K562 (cell line): ENCODE data around the gene DGUOK. TPM values are rescaled to one million over a fixed set of nuclear protein-coding genes. Genes with fewer than 3 reads are reported as not detected.

Experiments used
- DMBX1 ChIP-seq: fragments of 250-450 bp; sonication (Bioruptor Pico); IDR thresholded peaks from 2 replicates; pipeline ENCODE4 v1.8.0; 2022; ENCODE audit warnings: inconsistent platforms, mild to moderate bottlenecking, moderate library complexity, borderline replicate concordance
- FIP1L1 ChIP-seq: fragments of 200-400 bp; formaldehyde crosslinking; IDR thresholded peaks from 2 replicates; pipeline ENCODE4 v1.6.1; 2018; ENCODE audit warnings: mild to moderate bottlenecking, low read depth, low read length; ENCODE audit not compliant: poor library complexity, severe bottlenecking
- FOXK2 ChIP-seq, 2 experiments: fragments of 450-650 bp; IDR thresholded peaks in 1 of 2; conservative IDR thresholded peaks in 1 of 2; 2 replicates each; pipeline ENCODE4 v1.6.1; 2016; ENCODE audit warnings: low read depth in 2 of 2, mild to moderate bottlenecking in 1 of 2
- KAT7 ChIP-seq: sonication (generic); formaldehyde crosslinking; IDR thresholded peaks from 2 replicates; pipeline ENCODE4 v1.8.0; 2022; ENCODE audit warnings: missing genetic modification reagents, mild to moderate bottlenecking, borderline replicate concordance
- MCM3 ChIP-seq: fragments of 450-650 bp; IDR thresholded peaks from 2 replicates; pipeline ENCODE4 v1.6.1; 2016
- MLX ChIP-seq, 2 experiments: fragments of 450-650 bp in 1 of 2; sonication (generic) in 1 of 2; formaldehyde crosslinking; conservative IDR thresholded peaks; 2 replicates each; pipeline versions ENCODE4 v1.4.0 to v1.8.1; 2020 to 2022; ENCODE audit warnings: mild to moderate bottlenecking in 1 of 2, missing genetic modification reagents in 1 of 2
- RB1 ChIP-seq: fragments of 450-650 bp; IDR thresholded peaks from 2 replicates; pipeline ENCODE4 v1.6.1; 2017; ENCODE audit warnings: low read depth, mild to moderate bottlenecking
- RFX1 ChIP-seq: fragments of 450-650 bp; IDR thresholded peaks from 2 replicates; pipeline ENCODE4 v1.6.1; 2016; ENCODE audit warnings: mild to moderate bottlenecking, moderate library complexity
- RUNX1 ChIP-seq: sonication (generic); IDR thresholded peaks from 2 replicates; pipeline ENCODE4 v1.6.1; 2016; ENCODE audit warnings: antibody characterized with exemption, low read depth
- SMARCA4 ChIP-seq: fragments of 450-650 bp; IDR thresholded peaks from 2 replicates; pipeline ENCODE4 v1.6.1; 2016
- polyA plus RNA-seq, 8 experiments: library from polyadenylated mRNA; depleted of rRNA in 4 of 8; stranded (reverse) in 5 of 8; unstranded in 3 of 8; fragments of >200 nt; fragmentation: Nextera tagmentation in 2 of 8; fragmentation: Illumina TruSeq in 1 of 8; extraction: Ambion mirVana in 2 of 8; extraction: Trizol in 1 of 8; gene quantifications; 2 replicates each; pipeline versions ENCODE4 v1.2.1 to v1.2.3, GENCODE V29; 2011 to 2014; ENCODE audit warnings: inconsistent platforms in 1 of 8, missing spikeins in 1 of 8
- total RNA-seq, 7 experiments: library from RNA; depleted of rRNA in 6 of 7; stranded (reverse); fragments of >200 nt in 6 of 7; fragmentation: Illumina TruSeq in 2 of 7; extraction: Trizol in 2 of 7; gene quantifications; 2 replicates each; pipeline versions ENCODE4 v1.2.1 to v1.2.3, GENCODE V29; 2011 to 2021; ENCODE audit warnings: low replicate concordance in 1 of 7
- TF ChIP-seq, protein P1 (sequence below): fragments of 450-650 bp; IDR thresholded peaks from 2 replicates; pipeline ENCODE4 v1.6.1; 2016; ENCODE audit warnings: antibody characterized with exemption
- TF ChIP-seq, protein P2 (sequence below): sonication (generic); formaldehyde crosslinking; IDR thresholded peaks from 2 replicates; pipeline ENCODE4 v1.8.0; 2022; ENCODE audit warnings: missing genetic modification reagents, mild to moderate bottlenecking, borderline replicate concordance
- TF ChIP-seq, protein P3 (sequence below): sonication (generic); formaldehyde crosslinking; IDR thresholded peaks from 2 replicates; pipeline ENCODE4 v1.8.0; 2023; ENCODE audit warnings: mild to moderate bottlenecking, missing genetic modification reagents
- TF ChIP-seq, protein P4 (sequence below), 2 experiments: fragments of 450-650 bp; IDR thresholded peaks; 2 replicates each; pipeline ENCODE4 v1.6.1; 2016
- TF ChIP-seq, protein P5 (sequence below): sonication (generic); formaldehyde crosslinking; IDR thresholded peaks from 2 replicates; pipeline ENCODE4 v1.9.0; 2022; ENCODE audit warnings: mild to moderate bottlenecking, missing genetic modification reagents
- TF ChIP-seq, protein P6 (sequence below): sonication (generic); formaldehyde crosslinking; IDR thresholded peaks from 2 replicates; pipeline ENCODE4 v1.8.0; 2022; ENCODE audit warnings: missing genetic modification reagents, mild to moderate bottlenecking, borderline replicate concordance

The DGUOK gene
- total and polyA plus RNA-seq, 9 of the 15 experiments (the other 6 are each of a cell fraction or from before 2014, with no cell fraction given): 67.0 to 288 (median 126) TPM

- TF ChIP-seq, protein P1, sequence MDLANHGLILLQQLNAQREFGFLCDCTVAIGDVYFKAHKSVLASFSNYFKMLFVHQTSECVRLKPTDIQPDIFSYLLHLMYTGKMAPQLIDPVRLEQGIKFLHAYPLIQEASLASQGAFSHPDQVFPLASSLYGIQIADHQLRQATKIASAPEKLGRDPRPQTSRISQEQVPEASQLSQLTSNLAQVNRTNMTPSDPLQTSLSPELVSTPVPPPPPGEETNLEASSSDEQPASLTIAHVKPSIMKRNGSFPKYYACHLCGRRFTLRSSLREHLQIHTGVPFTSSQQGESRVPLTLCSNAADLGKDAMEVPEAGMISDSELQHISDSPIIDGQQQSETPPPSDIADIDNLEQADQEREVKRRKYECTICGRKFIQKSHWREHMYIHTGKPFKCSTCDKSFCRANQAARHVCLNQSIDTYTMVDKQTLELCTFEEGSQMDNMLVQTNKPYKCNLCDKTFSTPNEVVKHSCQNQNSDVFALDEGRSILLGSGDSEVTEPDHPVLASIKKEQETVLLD: no peak
- TF ChIP-seq, protein P2, sequence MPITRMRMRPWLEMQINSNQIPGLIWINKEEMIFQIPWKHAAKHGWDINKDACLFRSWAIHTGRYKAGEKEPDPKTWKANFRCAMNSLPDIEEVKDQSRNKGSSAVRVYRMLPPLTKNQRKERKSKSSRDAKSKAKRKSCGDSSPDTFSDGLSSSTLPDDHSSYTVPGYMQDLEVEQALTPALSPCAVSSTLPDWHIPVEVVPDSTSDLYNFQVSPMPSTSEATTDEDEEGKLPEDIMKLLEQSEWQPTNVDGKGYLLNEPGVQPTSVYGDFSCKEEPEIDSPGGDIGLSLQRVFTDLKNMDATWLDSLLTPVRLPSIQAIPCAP: no peak
- TF ChIP-seq, protein P3, sequence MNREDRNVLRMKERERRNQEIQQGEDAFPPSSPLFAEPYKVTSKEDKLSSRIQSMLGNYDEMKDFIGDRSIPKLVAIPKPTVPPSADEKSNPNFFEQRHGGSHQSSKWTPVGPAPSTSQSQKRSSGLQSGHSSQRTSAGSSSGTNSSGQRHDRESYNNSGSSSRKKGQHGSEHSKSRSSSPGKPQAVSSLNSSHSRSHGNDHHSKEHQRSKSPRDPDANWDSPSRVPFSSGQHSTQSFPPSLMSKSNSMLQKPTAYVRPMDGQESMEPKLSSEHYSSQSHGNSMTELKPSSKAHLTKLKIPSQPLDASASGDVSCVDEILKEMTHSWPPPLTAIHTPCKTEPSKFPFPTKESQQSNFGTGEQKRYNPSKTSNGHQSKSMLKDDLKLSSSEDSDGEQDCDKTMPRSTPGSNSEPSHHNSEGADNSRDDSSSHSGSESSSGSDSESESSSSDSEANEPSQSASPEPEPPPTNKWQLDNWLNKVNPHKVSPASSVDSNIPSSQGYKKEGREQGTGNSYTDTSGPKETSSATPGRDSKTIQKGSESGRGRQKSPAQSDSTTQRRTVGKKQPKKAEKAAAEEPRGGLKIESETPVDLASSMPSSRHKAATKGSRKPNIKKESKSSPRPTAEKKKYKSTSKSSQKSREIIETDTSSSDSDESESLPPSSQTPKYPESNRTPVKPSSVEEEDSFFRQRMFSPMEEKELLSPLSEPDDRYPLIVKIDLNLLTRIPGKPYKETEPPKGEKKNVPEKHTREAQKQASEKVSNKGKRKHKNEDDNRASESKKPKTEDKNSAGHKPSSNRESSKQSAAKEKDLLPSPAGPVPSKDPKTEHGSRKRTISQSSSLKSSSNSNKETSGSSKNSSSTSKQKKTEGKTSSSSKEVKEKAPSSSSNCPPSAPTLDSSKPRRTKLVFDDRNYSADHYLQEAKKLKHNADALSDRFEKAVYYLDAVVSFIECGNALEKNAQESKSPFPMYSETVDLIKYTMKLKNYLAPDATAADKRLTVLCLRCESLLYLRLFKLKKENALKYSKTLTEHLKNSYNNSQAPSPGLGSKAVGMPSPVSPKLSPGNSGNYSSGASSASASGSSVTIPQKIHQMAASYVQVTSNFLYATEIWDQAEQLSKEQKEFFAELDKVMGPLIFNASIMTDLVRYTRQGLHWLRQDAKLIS (CRISPR knock-in tag): no peak
- TF ChIP-seq, protein P4, sequence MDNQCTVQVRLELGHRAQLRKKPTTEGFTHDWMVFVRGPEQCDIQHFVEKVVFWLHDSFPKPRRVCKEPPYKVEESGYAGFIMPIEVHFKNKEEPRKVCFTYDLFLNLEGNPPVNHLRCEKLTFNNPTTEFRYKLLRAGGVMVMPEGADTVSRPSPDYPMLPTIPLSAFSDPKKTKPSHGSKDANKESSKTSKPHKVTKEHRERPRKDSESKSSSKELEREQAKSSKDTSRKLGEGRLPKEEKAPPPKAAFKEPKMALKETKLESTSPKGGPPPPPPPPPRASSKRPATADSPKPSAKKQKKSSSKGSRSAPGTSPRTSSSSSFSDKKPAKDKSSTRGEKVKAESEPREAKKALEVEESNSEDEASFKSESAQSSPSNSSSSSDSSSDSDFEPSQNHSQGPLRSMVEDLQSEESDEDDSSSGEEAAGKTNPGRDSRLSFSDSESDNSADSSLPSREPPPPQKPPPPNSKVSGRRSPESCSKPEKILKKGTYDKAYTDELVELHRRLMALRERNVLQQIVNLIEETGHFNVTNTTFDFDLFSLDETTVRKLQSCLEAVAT (IDR thresholded peaks at IDR 0.05): no peak
- TF ChIP-seq, protein P5, sequence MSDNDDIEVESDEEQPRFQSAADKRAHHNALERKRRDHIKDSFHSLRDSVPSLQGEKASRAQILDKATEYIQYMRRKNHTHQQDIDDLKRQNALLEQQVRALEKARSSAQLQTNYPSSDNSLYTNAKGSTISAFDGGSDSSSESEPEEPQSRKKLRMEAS (CRISPR knock-in tag): peak; percentile 36; the same call in 1 of the 2 replicates
- no peak for TF ChIP-seq FIP1L1
- TF ChIP-seq DMBX1 (CRISPR knock-in tag): no peak
- TF ChIP-seq KAT7: no peak
- TF ChIP-seq, protein P6, sequence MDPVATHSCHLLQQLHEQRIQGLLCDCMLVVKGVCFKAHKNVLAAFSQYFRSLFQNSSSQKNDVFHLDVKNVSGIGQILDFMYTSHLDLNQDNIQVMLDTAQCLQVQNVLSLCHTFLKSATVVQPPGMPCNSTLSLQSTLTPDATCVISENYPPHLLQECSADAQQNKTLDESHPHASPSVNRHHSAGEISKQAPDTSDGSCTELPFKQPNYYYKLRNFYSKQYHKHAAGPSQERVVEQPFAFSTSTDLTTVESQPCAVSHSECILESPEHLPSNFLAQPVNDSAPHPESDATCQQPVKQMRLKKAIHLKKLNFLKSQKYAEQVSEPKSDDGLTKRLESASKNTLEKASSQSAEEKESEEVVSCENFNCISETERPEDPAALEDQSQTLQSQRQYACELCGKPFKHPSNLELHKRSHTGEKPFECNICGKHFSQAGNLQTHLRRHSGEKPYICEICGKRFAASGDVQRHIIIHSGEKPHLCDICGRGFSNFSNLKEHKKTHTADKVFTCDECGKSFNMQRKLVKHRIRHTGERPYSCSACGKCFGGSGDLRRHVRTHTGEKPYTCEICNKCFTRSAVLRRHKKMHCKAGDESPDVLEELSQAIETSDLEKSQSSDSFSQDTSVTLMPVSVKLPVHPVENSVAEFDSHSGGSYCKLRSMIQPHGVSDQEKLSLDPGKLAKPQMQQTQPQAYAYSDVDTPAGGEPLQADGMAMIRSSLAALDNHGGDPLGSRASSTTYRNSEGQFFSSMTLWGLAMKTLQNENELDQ (CRISPR knock-in tag): no peak
- TF ChIP-seq MCM3: no peak
- TF ChIP-seq RFX1: peak; percentile 55
- TF ChIP-seq SMARCA4: 0 out of 2 replicates have a peak, but pooled peaks have one; percentile 43
- no peak for TF ChIP-seq RUNX1
- no peak for TF ChIP-seq MLX (CRISPR knock-in tag; conservative IDR thresholded peaks at IDR 0.05)
- TF ChIP-seq RB1: peak; percentile 45; the same call in 1 of the 2 replicates
- peak; percentile 73 to 79 for TF ChIP-seq FOXK2 (conservative IDR thresholded peaks at IDR 0.05 in 1 of 2, IDR thresholded peaks at IDR 0.05 in 1 of 2; ENCODE audit: low read depth in 2 of 2)
These were observed 69.1 kb downstream of the DGUOK start (continued) for GRCh38 chr2:73995810-73996209.
